ENCODE measurements around the gene CAPG. TPM values are rescaled to one million over a fixed set of nuclear protein-coding genes. Genes with fewer than 3 reads are reported as not detected.
A peak's percentile ranks its signal among the peaks of the same experiment; 100 is the strongest.
"Not testable (repeated sequence)": the region's sequence is repeated elsewhere in the genome, so short reads cannot be mapped to it uniquely, and the experiment has no call there.

CAPG gene
- total RNA-seq, 1 donor from 2014 or later: 555 TPM

DNA sequence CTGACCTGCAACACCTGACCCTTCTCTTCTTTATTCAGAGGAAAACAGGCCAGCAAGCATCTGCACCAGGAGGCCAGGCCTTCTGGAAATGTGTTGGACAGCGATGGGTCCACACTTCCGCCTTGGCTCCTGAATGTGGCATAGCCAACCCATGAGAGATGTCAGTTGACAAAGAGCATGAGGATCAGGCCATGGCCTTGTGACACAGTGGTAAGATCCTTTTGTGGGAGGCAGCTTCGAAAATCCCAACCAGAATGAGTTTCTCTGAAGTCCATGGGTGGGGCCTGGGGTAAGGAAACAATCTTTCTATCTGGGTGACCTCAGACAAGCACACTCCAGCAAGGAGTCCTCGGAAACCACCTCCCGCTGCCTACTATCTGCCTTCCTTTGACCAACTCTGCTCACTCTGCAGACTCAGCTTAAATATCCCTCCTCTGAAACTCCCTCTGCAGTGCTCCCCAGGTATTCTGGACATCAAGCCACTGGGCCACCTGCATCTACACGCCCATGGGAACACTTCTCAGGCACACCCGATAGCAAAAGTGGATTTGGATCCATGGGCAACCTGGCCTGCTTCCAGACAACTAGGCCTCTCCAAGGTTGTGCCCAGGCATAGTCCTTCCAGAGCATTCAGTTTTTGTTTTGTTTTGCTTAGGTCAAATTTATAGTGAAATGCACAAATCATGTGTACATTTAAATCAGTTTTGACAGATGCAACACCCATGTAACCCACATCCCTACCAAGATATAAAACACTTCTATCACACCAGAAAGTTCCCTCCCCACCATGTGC lies 4.8 kb upstream of the CAPG start:
- Histone ChIP-seq H3K4me3 (no peak overlapping the region), H3K36me3 (no peaks in the 10 kb centered on the region), H3K27me3 (ENCODE audit: low read depth) (no peaks in the 10 kb centered on the region), H3K27ac (peak overlapping the region; percentile 2), H3K9me3 (no peaks in the 10 kb centered on the region), H3K4me1 (peaks cover 54% of the 10 kb centered on the region)
- TF ChIP-seq, protein P1, sequence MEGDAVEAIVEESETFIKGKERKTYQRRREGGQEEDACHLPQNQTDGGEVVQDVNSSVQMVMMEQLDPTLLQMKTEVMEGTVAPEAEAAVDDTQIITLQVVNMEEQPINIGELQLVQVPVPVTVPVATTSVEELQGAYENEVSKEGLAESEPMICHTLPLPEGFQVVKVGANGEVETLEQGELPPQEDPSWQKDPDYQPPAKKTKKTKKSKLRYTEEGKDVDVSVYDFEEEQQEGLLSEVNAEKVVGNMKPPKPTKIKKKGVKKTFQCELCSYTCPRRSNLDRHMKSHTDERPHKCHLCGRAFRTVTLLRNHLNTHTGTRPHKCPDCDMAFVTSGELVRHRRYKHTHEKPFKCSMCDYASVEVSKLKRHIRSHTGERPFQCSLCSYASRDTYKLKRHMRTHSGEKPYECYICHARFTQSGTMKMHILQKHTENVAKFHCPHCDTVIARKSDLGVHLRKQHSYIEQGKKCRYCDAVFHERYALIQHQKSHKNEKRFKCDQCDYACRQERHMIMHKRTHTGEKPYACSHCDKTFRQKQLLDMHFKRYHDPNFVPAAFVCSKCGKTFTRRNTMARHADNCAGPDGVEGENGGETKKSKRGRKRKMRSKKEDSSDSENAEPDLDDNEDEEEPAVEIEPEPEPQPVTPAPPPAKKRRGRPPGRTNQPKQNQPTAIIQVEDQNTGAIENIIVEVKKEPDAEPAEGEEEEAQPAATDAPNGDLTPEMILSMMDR (IDR thresholded peaks at IDR 0.05): no peak
- intact Hi-C loops (cut with DNase I): no loop called here
- DNase-seq: no peak
- ATAC-seq: peak in 1 of 2 donors; percentile 4

DNA sequence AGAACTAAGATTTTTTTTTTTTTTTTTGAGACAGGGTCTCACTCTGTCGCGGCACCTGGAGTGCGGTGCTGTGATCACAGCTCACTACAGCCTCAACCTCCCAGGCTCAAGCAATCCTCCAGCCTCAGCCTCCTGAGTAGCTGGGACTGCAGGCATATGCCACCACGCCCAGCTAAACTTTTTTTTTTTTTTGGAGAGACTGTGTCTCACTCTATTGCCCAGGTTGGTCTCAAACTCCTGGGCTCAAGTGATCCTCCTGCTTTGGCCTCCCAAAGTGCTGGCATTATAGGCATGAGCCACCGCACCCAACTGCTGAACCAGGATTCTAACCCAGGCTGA lies 4.2 kb upstream of the CAPG start:
- peaks cover 53% of the 10 kb centered on the region for H3K4me1 ChIP-seq

DNA sequence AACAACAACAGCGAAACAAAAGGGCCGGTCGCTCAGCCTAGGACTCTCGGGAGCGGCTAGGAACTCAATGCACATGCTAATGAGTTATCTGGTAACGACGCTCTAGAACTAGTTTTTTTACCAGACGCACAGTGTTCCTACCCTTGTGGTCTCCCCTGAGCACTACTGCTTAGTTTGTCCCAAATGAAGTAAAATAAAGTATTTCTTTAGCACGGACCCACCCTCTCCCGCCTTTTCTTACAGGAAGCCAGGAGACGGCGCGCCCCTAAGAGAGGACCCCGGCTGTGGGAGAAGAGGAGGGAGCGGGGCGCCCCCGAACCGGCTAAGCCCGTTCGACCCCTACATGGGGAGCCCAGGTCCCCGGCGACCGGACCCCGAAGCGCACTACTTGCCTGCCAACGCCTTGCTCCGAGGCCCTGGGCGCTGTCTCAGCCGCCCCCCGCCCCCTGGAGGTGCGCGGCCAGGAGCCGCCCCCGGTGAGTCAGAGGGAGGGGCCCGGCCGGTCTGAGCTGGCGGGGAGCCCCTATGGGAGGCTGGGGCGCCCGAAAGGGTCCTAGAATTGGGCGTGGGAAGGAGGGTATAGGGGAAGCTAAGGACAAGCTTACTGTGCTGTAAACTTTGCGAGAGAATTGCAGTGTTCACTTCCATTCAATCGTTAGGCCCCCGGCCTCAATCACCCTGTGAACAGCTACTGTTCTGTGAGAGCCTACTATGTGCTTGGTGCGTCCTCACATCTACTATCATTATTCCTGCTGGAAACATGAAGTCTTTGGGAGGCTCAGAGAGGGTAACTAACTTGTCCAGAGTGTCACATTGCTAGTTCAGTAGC lies 3.6 kb upstream of the CAPG start:
- ATAC-seq (peak; percentile 60 to 82), DNase-seq (no peak)
- peak overlapping the region; percentile 62 for H3K4me3 ChIP-seq
- H3K27ac ChIP-seq: peak overlapping the region; percentile 75
- intact Hi-C loops (cut with DNase I): no loop called here
- no peaks in the 10 kb centered on the region for H3K36me3 ChIP-seq
- H3K27me3 ChIP-seq (ENCODE audit: low read depth): no peaks in the 10 kb centered on the region
- peaks cover 54% of the 10 kb centered on the region for H3K4me1 ChIP-seq
- TF ChIP-seq, protein P1 (IDR thresholded peaks at IDR 0.05): no peak
- H3K9me3 ChIP-seq: no peaks in the 10 kb centered on the region

More for the DNA sequence above, 4.2 kb upstream of the CAPG start:
- DNase-seq; ATAC-seq; H3K27me3 ChIP-seq (ENCODE audit: low read depth); H3K36me3 ChIP-seq; H3K9me3 ChIP-seq; intact Hi-C loops (cut with DNase I): not testable (repeated sequence)
- Histone ChIP-seq H3K4me3 (peak overlapping the region; percentile 62), H3K27ac (peak overlapping the region; percentile 75)

DNA sequence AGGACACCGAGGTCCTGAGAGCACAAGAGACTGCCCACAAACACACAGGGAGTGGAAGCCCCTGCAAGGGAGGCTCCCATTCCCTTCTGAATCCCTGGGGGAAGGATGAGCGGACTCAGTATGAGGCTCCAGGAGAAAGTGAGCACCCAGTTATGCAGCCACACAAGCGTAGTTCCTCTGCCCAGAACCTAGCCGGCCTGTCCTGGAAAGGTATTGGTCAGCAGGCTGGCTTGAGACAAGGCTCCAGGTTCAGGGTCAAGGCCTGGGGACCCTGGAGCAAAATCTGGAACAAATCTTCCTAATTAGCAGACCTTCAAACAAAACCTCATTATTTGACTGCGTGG lies 1.2 kb upstream of the CAPG start:
- no peaks in the 10 kb centered on the region for H3K9me3 ChIP-seq
- H3K4me3 ChIP-seq: no peak overlapping the region
- no peak overlapping the region for H3K27ac ChIP-seq
- no peak for DNase-seq
- H3K36me3 ChIP-seq: no peaks in the 10 kb centered on the region
- intact Hi-C loops (cut with DNase I): no loop called here
- TF ChIP-seq, protein P1 (IDR thresholded peaks at IDR 0.05): no peak
- peaks cover 57% of the 10 kb centered on the region for H3K4me1 ChIP-seq
- H3K27me3 ChIP-seq (ENCODE audit: low read depth): no peaks in the 10 kb centered on the region
- ATAC-seq: no peak

DNA sequence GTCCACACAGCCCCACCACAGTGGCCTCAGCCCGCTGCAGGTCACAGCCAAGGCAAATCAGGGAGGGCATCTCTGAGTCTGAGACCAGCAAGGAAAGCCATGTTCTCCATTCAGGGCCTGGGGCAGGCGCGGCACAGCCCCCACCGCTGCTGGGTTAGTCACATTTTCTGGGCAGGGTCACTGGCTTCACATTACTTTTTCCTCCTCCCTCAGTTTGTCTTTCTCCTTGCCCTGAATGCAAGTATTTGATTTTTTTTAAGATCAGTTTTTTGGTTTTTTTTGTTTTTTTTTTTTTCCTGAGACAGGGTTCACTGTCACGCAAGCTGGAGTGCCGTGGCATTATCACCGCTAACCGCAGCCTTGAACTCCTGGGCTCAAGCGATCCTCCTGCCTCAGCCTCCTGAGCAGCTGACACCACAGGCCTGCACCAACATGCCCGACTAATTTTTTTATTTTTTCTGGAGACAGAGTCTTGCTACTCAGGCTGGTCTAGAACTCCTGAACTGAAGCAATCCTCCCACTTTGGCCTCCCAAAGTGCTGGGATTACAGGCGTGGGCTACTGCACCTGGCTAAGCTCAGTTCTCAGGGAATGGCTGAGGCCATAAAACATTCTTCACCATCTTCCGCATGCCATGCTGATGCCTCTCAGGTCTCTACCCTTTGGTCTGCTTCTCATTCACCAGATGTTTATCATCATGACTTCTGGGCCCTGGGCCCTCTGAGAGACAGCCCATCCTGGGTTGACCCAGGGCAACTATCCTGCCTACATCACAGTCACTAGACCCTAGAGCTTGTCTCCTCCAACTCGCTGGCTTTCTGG lies 628 bp upstream of the CAPG start:
- DNase-seq (no peak), ATAC-seq (no peak)
- Histone ChIP-seq H3K4me1 (peaks cover 55% of the 10 kb centered on the region), H3K27ac (peak overlapping the region; percentile 81), H3K9me3 (no peaks in the 10 kb centered on the region), H3K27me3 (ENCODE audit: low read depth) (no peaks in the 10 kb centered on the region), H3K4me3 (peak overlapping the region; percentile 50), H3K36me3 (no peaks in the 10 kb centered on the region)
- TF ChIP-seq, protein P1 (IDR thresholded peaks at IDR 0.05): no peak
- intact Hi-C loops (cut with DNase I): no loop called here
